Thyroid gland (tissue), 4 donors: ENCODE measurements around the gene KANK3.

Experiments
- CTCF ChIP-seq, 6 experiments: fragments of 200-600 bp in 3 of 6; fragments of 450-650 bp in 3 of 6; sonication (generic) in 3 of 6; IDR thresholded peaks; one replicate each; pipeline ENCODE4 v1.5.1; 2016 to 2019; ENCODE audit warnings: antibody characterized with exemption in 6 of 6, mild to moderate bottlenecking in 2 of 6, inconsistent platforms in 1 of 6, moderate library complexity in 1 of 6
- POLR2A ChIP-seq, 2 donors: fragments of 450-650 bp; IDR thresholded peaks; one replicate each; pipeline ENCODE4 v1.6.1; 2017; ENCODE audit warnings: antibody characterized with exemption in 2 of 2, mild to moderate bottlenecking in 2 of 2, moderate library complexity in 1 of 2

- no peak for TF ChIP-seq POLR2A (IDR thresholded peaks at IDR 0.05)
- TF ChIP-seq CTCF (IDR thresholded peaks at IDR 0.05) = no peak
Measured at GRCh38 chr19:8387688-8388611, 44.9 kb upstream of the KANK3 start.
